Inflammatory macrophage treated with lipopolysaccharide for 1 hour (primary cell): ENCODE data around the gene RASD1.
"Not testable (repeated sequence)": the region's sequence is repeated elsewhere in the genome, so short reads cannot be mapped to it uniquely, and the experiment has no call there.

Source experiments
- DNase-seq, 2 donors: peaks; one replicate each; pipeline ENCODE4 v3.0.0-alpha.2; 2020 to 2022

Gene RASD1

GRCh38 chr17:17495536-17496188 lies 533 bp downstream of the RASD1 start:
- DNase-seq: peak in 1 of 2 donors; percentile 5

- DNase-seq: peak in 1 of 2 donors; percentile 27
Measured at GRCh38 chr17:17494870-17495535, 1.2 kb downstream of the RASD1 start.

- DNase-seq: no peak
Measured at GRCh38 chr17:17494499-17494869, 1.7 kb downstream of the RASD1 start.

- DNase-seq: no peak
Measured at GRCh38 chr17:17493986-17494466, 2.2 kb downstream of the RASD1 start.

- no peak for DNase-seq
Measured at GRCh38 chr17:17493249-17493985, 2.8 kb downstream of the RASD1 start.

GRCh38 chr17:17492571-17492970 lies 3.6 kb downstream of the RASD1 start:
- no peak for DNase-seq

GRCh38 chr17:17492085-17492484 lies 4.1 kb downstream of the RASD1 start:
- DNase-seq: no peak

GRCh38 chr17:17491546-17491988 lies 4.6 kb downstream of the RASD1 start:
- no peak for DNase-seq

GRCh38 chr17:17491031-17491471 lies 5.1 kb downstream of the RASD1 start:
- no peak for DNase-seq

- DNase-seq: no peak
Measured at GRCh38 chr17:17487998-17488397, 8.2 kb downstream of the RASD1 start.

- DNase-seq: not testable (repeated sequence)
Measured at GRCh38 chr17:17486416-17486815, 9.8 kb downstream of the RASD1 start.

GRCh38 chr17:17485420-17485819 lies 10.8 kb downstream of the RASD1 start:
- DNase-seq: no peak

GRCh38 chr17:17484451-17484899 lies 11.7 kb downstream of the RASD1 start:
- peak in 1 of 2 donors; percentile 28 for DNase-seq

- no peak for DNase-seq
Measured at GRCh38 chr17:17481860-17482259, 14.3 kb downstream of the RASD1 start.

- no peak for DNase-seq
Measured at GRCh38 chr17:17480593-17481148, 15.5 kb downstream of the RASD1 start.

- no peak for DNase-seq
Measured at GRCh38 chr17:17479209-17479608, 17.0 kb downstream of the RASD1 start.

GRCh38 chr17:17476865-17477467 lies 19.2 kb downstream of the RASD1 start, which contains the start of gene MED9:
Gene MED9 (plus strand): TSS chr17:17477000. CDS start chr17:17477042, 42 bp downstream.
- peak; percentile 91 to 99 for DNase-seq

- DNase-seq: no peak
Measured at GRCh38 chr17:17474341-17474740, 21.9 kb downstream of the RASD1 start.

- no peak for DNase-seq
Measured at GRCh38 chr17:17472333-17472920, 23.8 kb downstream of the RASD1 start.

GRCh38 chr17:17469996-17470395 lies 26.2 kb downstream of the RASD1 start:
- DNase-seq: peak in 1 of 2 donors; percentile 43

GRCh38 chr17:17469358-17469757 lies 26.8 kb downstream of the RASD1 start:
- no peak for DNase-seq
